PC-3 (cell line): ENCODE measurements around the gene TMTC2. TPM values are rescaled to one million over a fixed set of nuclear protein-coding genes. Genes with fewer than 3 reads are reported as not detected.

Experiments used
- ATAC-seq: fragments of 200-7000 bp; cut with Tn5 transposase; 2 replicates; pipeline ENCODE4 v1.9.1; 2020; ENCODE audit warnings: mild to moderate bottlenecking, moderate library complexity
- BruUV-seq: library from RNA; stranded (reverse); fragments of 400-500 nt; replicated peaks from 2 replicates; lab custom pipeline; 2021; lab: Mats Ljungman, UMichigan
- CTCF ChIA-PET: fragments of 300-600 bp; sonication (Branson Sonifier 250); formaldehyde crosslinking; loops from one replicate; lab custom pipeline; 2022; ENCODE audit warnings: antibody characterized with exemption; lab: Charles Lee
- POLR2A ChIA-PET: fragments of 300-600 bp; sonication (Branson Sonifier 250); formaldehyde crosslinking; loops from one replicate; lab custom pipeline; 2022; ENCODE audit warnings: antibody characterized with exemption; ENCODE audit not compliant: unreplicated experiment; lab: Charles Lee
- DNase-seq: peaks from one replicate; pipeline ENCODE4 v3.0.0-alpha.2; 2015
- H2AFZ ChIP-seq: fragments of 300-600 bp; sonication (generic); 2 replicates; pipeline ENCODE4 v1.6.0; 2016; ENCODE audit warnings: antibody characterized with exemption, low read length
- H3F3A ChIP-seq: fragments of 300-600 bp; sonication (generic); one replicate; pipeline ENCODE4 v1.6.0; 2017; ENCODE audit warnings: antibody characterized with exemption, low read length, control low read depth, mild to moderate bottlenecking; ENCODE audit not compliant: unreplicated experiment
- H3K27ac ChIP-seq: fragments of 300-600 bp; sonication (generic); 2 replicates; pipeline ENCODE4 v1.5.1; 2016; ENCODE audit warnings: mild to moderate bottlenecking, low read length
- H3K27me3 ChIP-seq: fragments of 300-600 bp; sonication (generic); 2 replicates; pipeline ENCODE4 v1.6.1; 2016; ENCODE audit warnings: low read length, mixed read lengths
- H3K36me3 ChIP-seq: fragments of 300-600 bp; sonication (generic); 2 replicates; pipeline ENCODE4 v1.6.1; 2016; ENCODE audit warnings: low read depth, mixed run types, low read length, mixed read lengths
- H3K4me1 ChIP-seq: fragments of 300-600 bp; sonication (generic); 2 replicates; pipeline ENCODE4 v1.5.1; 2016; ENCODE audit warnings: low read length; ENCODE audit not compliant: insufficient read depth
- H3K4me2 ChIP-seq: fragments of 300-600 bp; sonication (generic); 2 replicates; pipeline ENCODE4 v1.6.0; 2016; ENCODE audit warnings: low read length
- H3K4me3 ChIP-seq: fragments of 300-600 bp; sonication (generic); 2 replicates; pipeline ENCODE4 v1.5.1; 2016; ENCODE audit warnings: mild to moderate bottlenecking, low read length, mixed read lengths
- H3K79me2 ChIP-seq: fragments of 300-600 bp; sonication (generic); 2 replicates; pipeline ENCODE4 v1.6.1; 2017; ENCODE audit warnings: low read length, mixed read lengths
- H3K9ac ChIP-seq: fragments of 300-600 bp; sonication (generic); 2 replicates; pipeline ENCODE4 v1.6.0; 2016; ENCODE audit warnings: mild to moderate bottlenecking, low read length
- H3K9me2 ChIP-seq: fragments of 300-600 bp; sonication (generic); replicated peaks from 2 replicates; pipeline ENCODE4 v1.6.1; 2016; ENCODE audit warnings: mixed run types, low read length, mixed read lengths
- H3K9me3 ChIP-seq: fragments of 300-600 bp; sonication (generic); 2 replicates; pipeline ENCODE4 v1.6.1; 2016; ENCODE audit warnings: low read length, mixed read lengths
- H4K20me1 ChIP-seq: fragments of 300-600 bp; sonication (generic); 2 replicates; pipeline ENCODE4 v1.6.1; 2016; ENCODE audit warnings: low read length, mixed read lengths
- EZH2 ChIP-seq: fragments of 300-600 bp; sonication (generic); IDR thresholded peaks from one replicate; pipeline ENCODE4 v1.6.1; 2017; ENCODE audit warnings: antibody characterized with exemption, mild to moderate bottlenecking, low read length; ENCODE audit not compliant: unreplicated experiment
- EZH2phosphoT487 ChIP-seq: fragments of 300-600 bp; sonication (generic); IDR thresholded peaks from 2 replicates; pipeline ENCODE4 v1.6.1; 2018; ENCODE audit warnings: mild to moderate bottlenecking, antibody characterized with exemption, low read length, borderline replicate concordance
- intact Hi-C: fragments of 100-400 bp; cut with micrococcal nuclease; formaldehyde crosslinking; loops from 2 replicates; pipeline ENCODE4 v1.9.0; 2023
- total RNA-seq: library from RNA; depleted of rRNA; stranded (reverse); fragments of >200 nt; gene quantifications from 2 replicates; pipeline ENCODE4 v1.2.3, GENCODE V29; 2014
- TF ChIP-seq, protein P1 (sequence below): fragments of 300-600 bp; sonication (generic); conservative IDR thresholded peaks from 2 replicates; pipeline ENCODE4 v1.5.1; 2017; ENCODE audit warnings: antibody characterized with exemption, low read depth, mild to moderate bottlenecking, low read length

TMTC2 gene
- total RNA-seq, 1 experiment from 2014 or later, result 10.7 TPM

DNA sequence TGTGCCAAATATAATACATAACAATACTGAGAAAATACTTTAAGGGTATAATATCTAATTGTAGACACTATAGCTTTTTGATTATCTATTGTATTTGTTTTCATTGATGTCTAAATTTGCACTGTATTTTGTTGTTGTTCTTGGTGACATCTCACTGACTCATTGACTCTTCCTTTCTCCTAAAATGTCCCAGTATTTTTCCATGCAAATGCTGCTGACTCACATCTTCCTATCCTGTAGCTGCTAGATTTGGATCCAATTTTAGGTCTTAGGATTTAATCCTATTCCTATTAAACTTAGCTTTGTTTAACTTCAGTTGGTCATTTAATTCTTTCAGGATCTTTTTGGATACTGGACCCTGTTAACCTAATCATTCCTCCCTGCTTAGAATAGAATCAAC is 148.5 kb downstream of the TMTC2 start:
- CTCF ChIA-PET, result no interaction called here

DNA sequence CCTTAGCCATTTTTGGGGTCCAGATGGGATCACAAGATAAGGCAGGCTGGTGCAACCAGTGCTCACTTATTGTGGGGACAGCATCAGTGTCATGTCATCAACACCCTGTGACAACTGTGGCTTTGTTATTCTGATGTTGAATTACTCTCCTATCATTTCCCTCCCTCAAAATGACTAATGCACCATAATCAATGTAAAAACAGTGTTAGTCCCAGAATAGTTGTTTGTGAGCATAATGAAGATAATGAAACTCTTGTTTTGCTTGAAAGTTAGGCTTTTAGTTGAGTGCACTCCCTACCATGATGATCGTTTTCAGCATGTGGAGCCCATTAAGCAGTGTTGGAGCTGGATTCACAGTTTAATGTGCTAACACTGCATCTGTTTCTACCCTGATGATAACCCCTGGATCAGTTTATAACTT is 151.4 kb downstream of the TMTC2 start:
- no peak for TF ChIP-seq EZH2
- TF ChIP-seq, protein P1, sequence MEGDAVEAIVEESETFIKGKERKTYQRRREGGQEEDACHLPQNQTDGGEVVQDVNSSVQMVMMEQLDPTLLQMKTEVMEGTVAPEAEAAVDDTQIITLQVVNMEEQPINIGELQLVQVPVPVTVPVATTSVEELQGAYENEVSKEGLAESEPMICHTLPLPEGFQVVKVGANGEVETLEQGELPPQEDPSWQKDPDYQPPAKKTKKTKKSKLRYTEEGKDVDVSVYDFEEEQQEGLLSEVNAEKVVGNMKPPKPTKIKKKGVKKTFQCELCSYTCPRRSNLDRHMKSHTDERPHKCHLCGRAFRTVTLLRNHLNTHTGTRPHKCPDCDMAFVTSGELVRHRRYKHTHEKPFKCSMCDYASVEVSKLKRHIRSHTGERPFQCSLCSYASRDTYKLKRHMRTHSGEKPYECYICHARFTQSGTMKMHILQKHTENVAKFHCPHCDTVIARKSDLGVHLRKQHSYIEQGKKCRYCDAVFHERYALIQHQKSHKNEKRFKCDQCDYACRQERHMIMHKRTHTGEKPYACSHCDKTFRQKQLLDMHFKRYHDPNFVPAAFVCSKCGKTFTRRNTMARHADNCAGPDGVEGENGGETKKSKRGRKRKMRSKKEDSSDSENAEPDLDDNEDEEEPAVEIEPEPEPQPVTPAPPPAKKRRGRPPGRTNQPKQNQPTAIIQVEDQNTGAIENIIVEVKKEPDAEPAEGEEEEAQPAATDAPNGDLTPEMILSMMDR, result no peak
- no peak for TF ChIP-seq EZH2phosphoT487
- Histone ChIP-seq H3K4me3 (no peak overlapping the region), H3K9me2 (no peaks in the 10 kb centered on the region), H3K36me3 (no peaks in the 10 kb centered on the region), H3F3A (no peaks in the 10 kb centered on the region), H4K20me1 (no peaks in the 10 kb centered on the region), H2AFZ (no peak overlapping the region), H3K4me1 (peaks cover 13% of the 10 kb centered on the region), H3K4me2 (no peak overlapping the region), H3K9ac (no peak overlapping the region), H3K79me2 (no peaks in the 10 kb centered on the region), H3K27me3 (no peaks in the 10 kb centered on the region), H3K9me3 (no peaks in the 10 kb centered on the region), H3K27ac (no peak overlapping the region)
- intact Hi-C loops, result no loop called here
- ATAC-seq (no peak), DNase-seq (no peak)
- ChIA-PET POLR2A (interaction anchor here (0.6 kb wide), 1 partner anchor 196 kb away, joined by 7 read pairs; no protein-coding TSS in a partner anchor), CTCF (no interaction called here)
- BruUV-seq, result no TSS peak

More for the DNA sequence above, 148.5 kb downstream of the TMTC2 start:
- no peaks in the 10 kb centered on the region for H3F3A ChIP-seq
- no peak overlapping the region for H3K9ac ChIP-seq
- H3K36me3 ChIP-seq, result no peaks in the 10 kb centered on the region
- no TSS peak for BruUV-seq
- ATAC-seq (peak; percentile 87), DNase-seq (peak; percentile 78)
- no peak for TF ChIP-seq EZH2
- TF ChIP-seq EZH2phosphoT487, result no peak
- TF ChIP-seq, protein P1, result no peak
- H3K27me3 ChIP-seq, result no peaks in the 10 kb centered on the region
- POLR2A ChIA-PET, result interaction anchor here (0.5 kb wide), 1 partner anchor 46 kb away, joined by 3 read pairs; no protein-coding TSS in a partner anchor
- no peaks in the 10 kb centered on the region for H4K20me1 ChIP-seq
- intact Hi-C loops, result no loop called here
- no peaks in the 10 kb centered on the region for H3K79me2 ChIP-seq
- peak overlapping the region; percentile 40 for H3K27ac ChIP-seq
- H3K9me2 ChIP-seq, result no peaks in the 10 kb centered on the region
- H2AFZ ChIP-seq, result no peak overlapping the region
- no peaks in the 10 kb centered on the region for H3K9me3 ChIP-seq
- peaks cover 13% of the 10 kb centered on the region for H3K4me1 ChIP-seq
- peak overlapping the region; percentile 32 for H3K4me2 ChIP-seq
- H3K4me3 ChIP-seq, result no peak overlapping the region

DNA sequence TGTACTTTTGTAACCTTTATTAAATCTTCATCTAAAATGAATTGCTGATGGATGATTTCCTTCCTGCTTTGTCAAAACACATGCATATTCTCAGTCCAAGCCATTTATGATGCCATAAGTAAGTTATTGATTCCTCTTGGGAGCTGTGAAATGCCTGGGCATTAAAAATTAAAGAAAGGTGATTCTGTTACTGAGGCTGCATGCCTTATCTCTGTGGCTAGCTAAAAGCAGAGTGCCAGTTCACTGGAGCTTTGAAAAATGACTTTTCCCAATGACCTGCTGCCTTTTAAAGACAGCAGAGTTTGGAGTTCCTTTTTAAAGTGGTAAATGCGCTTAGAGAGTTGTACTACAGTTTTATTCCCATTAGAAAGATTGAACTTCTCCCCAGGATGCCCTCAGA is 152.1 kb downstream of the TMTC2 start:
- no peak overlapping the region for H3K9ac ChIP-seq
- ChIA-PET CTCF (no interaction called here), POLR2A (interaction anchor here (0.6 kb wide), 1 partner anchor 195 kb away, joined by 7 read pairs; no protein-coding TSS in a partner anchor)
- no peaks in the 10 kb centered on the region for H3K9me3 ChIP-seq
- no peaks in the 10 kb centered on the region for H3K27me3 ChIP-seq
- no peak overlapping the region for H3K27ac ChIP-seq
- no peak overlapping the region for H2AFZ ChIP-seq
- H3F3A ChIP-seq, result no peaks in the 10 kb centered on the region
- no peak overlapping the region for H3K4me3 ChIP-seq
- no TSS peak for BruUV-seq
- ATAC-seq, result no peak
- peaks cover 13% of the 10 kb centered on the region for H3K4me1 ChIP-seq
- no peak overlapping the region for H3K4me2 ChIP-seq
- no peaks in the 10 kb centered on the region for H4K20me1 ChIP-seq
- no peaks in the 10 kb centered on the region for H3K79me2 ChIP-seq
- H3K9me2 ChIP-seq, result no peaks in the 10 kb centered on the region
- intact Hi-C loops, result no loop called here
- no peak for DNase-seq
- H3K36me3 ChIP-seq, result no peaks in the 10 kb centered on the region
- TF ChIP-seq EZH2 (no peak), EZH2phosphoT487 (no peak)
- TF ChIP-seq, protein P1, result no peak
